Endometrial microvascular endothelial cells (primary cell): Measurements from ENCODE around the gene PLA2G6. TPM values are rescaled to one million over a fixed set of nuclear protein-coding genes. Genes with fewer than 3 reads are reported as not detected.
"Not testable (repeated sequence)": the region's sequence is repeated elsewhere in the genome, so short reads cannot be mapped to it uniquely, and the experiment has no call there.

Source experiments
- in situ Hi-C: cut with HindIII; loops from 2 replicates; pipeline ENCODE4 v1.10.0; 2017; ENCODE audit warnings: low sequenced_read_pairs, low pct_unique_long_range_greater_than_20kb; ENCODE audit errors: inconsistent ontology term
- total RNA-seq: library from RNA; depleted of rRNA; stranded (reverse); fragments of >200 nt; gene quantifications from one replicate; pipeline ENCODE4 v1.2.3, GENCODE V29; 2015; ENCODE audit errors: inconsistent ontology term

PLA2G6 gene
- total RNA-seq, 1 donor from 2014 or later, result 1.6 TPM

DNA sequence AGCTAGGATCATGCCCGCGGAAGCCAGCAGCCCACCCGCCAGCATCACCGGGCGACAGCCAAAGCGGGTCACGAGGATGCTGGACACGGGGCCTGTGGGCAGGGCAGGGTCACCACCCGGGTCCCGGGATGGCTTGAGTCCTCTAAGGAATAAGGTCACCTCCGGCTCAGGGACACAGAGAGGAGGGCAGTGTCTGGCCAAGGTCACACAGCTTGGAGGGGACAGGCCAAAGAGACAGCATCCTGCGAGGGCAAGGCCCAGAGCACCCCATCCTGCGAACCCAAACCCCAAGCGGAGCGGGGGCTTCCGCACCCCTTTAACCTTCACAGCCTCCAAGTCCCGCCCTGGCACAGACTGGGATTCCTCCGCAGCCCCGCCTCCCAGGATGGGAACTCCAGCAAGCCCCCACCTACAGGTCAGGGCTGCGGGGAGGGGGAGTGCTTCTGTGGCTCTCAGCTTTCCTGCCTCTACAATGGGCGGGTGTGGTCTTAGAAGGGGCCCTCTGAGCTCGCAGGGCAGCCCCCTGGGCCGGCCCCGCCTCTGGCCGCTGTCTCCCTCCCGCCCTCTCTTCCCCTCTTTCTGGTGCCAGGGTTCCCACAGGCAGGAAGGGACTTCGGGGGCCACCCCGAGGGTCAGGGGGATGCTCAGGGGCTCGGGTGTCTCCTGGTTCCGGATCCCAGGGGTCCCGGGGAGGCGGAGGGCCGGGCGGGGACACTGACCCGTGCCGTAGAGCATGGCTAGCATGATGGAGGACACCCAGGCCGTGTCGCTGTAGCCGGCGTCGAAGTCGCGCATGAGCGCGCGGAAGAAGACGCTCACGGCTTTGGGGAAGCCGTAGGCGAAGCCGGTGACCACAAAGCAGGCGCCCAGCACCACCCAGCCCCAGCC lies 99.4 kb downstream of the PLA2G6 start:
- in situ Hi-C loops, result no loop called here

- in situ Hi-C loops, result no loop called here
These were observed 100.0 kb downstream of the PLA2G6 start for GRCh38 chr22:38081636-38081940.

DNA sequence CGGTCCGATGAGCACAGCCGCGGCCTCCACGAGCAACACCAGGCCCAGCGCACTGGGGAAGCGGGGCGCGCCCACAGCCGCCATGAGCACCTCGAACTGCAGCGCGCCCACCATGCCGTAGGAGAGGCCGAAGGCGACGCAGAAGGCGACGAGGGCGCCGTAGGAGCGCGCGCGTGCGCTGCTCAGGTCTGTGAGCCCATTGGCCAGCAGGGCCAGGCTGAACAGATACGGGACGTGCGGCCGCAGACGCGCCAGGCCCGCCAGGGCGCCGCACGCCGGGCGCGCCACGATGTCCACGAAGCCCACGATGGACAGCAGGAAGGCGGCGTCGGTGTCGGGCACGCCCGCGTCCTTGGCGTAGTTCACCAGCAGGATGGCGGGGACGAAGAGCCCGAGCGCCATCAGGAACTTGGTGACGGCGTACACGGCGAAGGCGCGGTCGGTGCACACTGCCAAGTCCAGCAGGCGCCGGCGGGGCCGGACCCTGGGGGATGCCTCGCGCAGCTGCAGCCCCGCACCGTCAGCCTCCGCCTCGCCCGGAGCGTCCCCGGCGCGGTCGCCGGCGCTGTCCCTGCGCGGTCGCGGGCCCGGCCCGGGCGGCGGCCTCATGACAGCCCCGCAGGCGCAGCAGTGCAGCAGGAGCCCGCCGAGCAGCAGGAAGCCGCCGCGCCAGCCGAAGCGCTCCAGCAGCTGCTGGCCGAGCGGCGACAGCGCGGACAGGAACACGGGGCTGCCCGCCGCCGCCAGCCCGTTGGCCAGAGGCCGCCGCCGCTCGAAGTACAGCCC lies 100.6 kb downstream of the PLA2G6 start:
- in situ Hi-C loops, result no loop called here

- in situ Hi-C loops, result no loop called here
These were observed 101.2 kb downstream of the PLA2G6 start for GRCh38 chr22:38080474-38080849.

DNA sequence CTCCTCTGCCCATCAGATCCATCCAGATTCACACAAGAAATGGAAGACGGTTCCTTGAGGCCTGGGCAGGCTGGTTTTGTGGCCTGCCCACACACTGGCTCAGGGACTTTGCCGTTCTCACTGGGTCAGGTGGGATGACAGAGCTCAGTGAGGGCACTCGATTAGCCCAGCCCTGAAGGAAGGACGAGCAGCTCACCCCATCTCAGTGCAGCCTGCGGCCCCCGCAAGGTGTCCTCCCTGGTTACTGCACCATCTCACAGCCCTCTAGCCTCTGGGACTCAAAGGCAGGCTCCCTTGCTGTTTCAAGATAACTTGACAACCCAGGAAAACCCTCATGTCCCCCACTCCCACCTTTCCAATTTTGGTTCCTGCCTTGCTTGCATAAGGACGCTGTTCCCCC lies 101.8 kb downstream of the PLA2G6 start:
- in situ Hi-C loops, result no loop called here

DNA sequence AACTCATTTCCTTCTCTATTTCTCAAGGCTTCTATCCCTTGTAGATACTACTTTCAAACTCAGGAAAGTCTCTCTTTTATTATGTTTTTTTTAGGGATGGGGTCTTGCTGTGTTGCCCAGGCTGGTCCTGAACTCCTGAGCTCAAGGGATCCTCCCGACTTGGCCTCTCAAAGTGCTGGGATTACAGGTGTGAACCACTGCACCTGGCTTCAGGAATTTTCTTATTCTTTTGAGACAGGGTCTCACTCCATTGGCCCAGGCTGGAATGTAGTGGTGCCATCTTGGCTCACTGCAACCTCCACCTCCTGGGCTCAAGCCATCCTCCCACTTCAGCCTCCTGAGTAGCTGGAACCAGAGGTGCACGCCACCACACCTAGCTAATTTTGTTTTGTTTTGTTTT lies 102.4 kb downstream of the PLA2G6 start:
- in situ Hi-C loops, result not testable (repeated sequence)

- in situ Hi-C loops, result no loop called here
These were observed 103.4 kb downstream of the PLA2G6 start for GRCh38 chr22:38078046-38078840.

DNA sequence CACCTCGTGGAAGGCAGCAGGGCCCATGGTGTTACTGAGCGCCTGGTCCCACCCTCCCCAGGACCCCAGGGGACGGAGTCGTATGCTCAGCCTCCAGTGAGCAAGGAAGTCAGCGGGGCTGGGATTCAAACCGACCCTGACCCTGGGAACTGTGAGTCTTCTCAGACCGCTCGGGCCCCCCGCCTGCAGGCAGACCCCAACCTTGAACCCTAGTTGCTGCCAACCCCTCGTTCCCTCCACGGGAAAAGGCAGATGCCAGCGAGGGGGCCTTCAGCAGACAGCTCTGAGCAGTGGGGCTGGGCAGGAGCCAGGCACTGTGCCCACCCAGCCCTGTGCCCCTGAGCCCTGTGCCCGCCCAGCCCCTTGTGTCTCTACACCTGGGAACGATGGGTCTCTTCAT lies 104.0 kb downstream of the PLA2G6 start:
- in situ Hi-C loops, result no loop called here

- in situ Hi-C loops, result no loop called here
These were observed 104.5 kb downstream of the PLA2G6 start for GRCh38 chr22:38077096-38077495.

- in situ Hi-C loops, result no loop called here
These were observed 105.7 kb downstream of the PLA2G6 start for GRCh38 chr22:38075961-38076360.

DNA sequence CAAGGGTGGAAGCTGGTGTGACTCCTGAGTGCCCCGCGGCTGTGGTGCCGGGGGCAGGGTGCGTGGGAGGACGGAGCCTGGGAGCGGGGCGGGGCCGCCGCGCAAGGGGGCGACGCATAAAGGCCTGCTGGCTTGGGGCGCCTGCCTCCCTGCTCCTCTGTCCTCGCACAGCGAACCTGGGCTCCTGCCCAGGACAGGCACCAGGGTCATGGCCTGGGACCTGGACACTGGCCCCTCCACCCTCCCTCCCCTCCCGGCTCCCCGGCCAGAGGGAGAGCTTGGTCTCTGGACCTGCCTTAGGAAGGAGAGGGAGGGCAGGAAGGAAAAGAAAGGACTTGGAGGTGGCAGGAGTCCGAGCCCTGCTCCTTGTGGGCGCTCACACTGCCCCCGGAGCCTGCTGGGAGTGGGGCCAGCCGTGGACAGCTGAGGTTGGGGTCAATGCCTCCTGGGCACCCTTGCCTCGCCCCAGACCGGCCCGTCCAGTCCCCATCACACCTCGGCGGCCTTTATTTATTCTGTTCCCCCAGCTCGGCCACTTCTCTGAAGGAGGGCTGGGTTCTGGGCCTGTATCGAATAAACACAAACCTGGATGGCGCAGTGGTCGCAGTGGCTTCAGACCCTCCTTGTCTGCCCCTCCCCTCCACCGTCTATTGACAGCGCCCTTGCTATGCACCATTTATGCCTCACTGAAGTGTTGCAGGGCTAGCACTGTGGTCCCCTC lies 106.4 kb downstream of the PLA2G6 start:
- in situ Hi-C loops, result no loop called here

DNA sequence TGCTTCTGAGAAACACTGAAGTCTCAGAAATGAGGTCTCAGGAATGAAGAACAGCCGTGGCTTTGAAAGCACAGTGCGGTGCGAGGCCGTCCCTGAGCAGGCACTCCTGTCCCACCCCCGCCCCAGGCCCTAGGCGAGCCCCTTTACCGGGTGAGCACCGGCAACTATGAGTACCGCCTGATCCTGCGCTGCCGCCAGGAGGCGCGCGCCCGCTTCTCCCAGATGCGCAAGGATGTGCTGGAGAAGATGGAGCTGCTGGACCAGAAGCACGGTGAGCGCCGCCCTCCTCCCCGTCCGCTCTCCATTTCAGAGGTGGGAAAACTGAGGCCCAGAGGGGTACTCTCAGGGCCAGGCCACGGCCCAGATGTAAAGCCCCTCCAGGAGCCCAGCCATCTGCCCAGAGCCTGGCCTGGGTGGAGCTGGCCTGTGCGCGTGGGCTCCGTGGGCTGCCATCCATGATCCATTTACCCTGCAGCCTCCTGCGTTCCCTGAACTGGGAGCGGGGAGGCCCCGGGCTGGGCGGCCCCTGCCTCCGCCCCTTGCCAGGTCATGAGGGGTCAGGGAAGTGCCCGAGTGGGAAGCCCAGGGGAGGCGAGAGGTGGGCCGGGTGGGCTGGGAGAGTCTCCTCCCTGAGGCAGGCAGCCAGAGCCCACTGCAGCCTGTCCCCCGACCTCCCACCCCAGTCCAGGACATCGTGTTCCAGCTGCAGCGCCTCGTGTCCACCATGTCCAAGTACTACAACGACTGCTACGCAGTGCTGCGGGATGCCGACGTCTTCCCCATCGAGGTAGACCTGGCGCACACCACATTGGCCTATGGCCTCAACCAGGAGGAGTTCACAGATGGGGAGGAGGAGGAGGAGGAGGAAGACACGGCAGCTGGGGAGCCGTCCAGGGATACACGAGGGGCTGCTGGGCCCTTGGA lies 107.2 kb downstream of the PLA2G6 start:
- in situ Hi-C loops, result no loop called here

DNA sequence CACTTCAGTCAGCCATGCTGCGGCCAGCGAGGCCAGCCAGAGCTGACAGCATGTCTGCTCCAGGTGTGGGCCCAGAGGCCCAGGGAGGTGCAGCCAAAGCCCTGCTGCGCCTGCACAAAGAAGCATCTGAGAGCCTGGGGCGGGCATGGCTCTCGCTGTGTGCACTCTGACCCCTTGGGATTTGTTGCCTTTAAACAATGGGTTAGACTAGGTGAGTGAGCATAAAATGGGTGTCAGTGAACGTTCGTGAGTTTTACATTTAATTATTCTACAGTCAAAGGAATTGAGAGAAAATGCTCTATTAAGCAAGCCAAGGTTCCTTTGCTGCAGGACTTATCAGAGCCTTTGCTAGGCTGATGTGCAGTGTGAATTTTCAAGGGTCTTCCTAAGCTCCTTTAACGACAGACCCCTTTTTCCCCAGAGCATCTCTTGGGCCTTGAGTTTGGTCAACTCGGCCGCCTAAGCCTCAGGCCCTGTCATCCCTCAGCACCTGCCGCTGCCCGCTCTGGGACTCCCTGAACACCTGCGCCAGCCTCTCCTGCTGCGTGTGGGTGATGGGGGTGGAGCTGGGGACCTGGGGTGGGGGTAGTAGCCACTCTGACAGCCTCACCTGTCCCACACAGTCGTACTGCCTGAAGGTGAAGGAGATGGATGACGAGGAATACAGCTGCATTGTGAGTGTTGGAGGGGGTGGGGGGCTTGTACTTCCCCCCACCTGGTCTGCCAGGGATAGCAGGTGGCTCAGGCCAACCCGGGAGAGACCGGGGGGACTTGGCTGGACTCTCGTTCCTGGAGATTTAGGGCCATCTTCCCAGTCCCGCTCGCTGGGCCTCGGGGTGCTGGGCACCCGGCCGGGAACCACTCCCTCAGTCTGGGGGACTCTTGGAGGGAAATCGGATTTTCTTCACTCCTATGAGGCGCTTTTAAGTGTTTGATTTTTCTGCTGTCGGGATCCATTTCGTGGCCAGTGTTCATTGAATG lies 108.2 kb downstream of the PLA2G6 start:
- in situ Hi-C loops, result no loop called here

DNA sequence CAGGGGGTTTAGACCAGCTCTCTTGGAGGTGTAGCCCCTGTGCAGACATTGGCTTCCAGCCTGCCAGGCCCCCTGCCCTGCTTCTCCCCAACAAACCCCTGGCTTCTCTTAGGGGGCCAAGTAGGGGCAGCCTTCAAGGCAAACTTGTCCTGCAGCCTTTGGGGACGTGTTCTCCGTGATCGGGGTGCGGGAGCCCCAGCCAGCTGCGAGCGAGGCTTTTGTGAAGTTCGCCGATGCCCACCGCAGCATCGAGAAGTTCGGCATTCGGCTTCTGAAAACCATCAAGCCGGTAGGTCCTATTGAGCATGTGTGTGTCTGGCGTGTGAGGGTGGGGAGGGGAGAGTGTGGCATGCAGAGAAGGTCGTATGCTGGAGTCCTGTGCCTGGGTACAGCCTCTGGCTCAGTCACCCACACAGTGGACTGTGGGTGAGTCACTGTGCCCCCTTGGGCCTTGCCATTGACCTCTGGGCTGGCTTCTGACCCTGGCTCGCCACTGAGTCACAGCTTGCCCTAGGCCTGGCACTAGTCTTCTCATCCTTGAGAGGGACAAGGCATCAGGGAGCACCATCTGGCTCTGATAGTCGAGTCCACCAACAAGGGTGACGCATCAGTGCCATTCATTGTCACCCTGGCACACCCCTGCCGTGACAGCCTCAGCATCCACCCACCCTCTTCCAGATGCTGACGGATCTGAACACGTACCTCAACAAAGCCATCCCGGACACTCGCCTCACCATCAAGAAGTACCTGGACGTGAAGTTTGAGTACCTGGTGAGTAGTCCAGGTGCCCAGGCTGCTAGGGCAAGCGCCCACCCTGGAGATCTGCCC lies 109.1 kb downstream of the PLA2G6 start:
- in situ Hi-C loops, result no loop called here

GRCh38 chr22:38071421-38072321 lies 110.0 kb downstream of the PLA2G6 start:
- in situ Hi-C loops, result no loop called here
